A204.1 (cell line): ENCODE results near the gene CENPP.

Experiments used
- FAIRE-seq: peaks from 2 replicates; lab custom pipeline; 2012; peaks lifted over from hg19 to GRCh38; lab: Jason Lieb, UNC

CENPP gene

DNA sequence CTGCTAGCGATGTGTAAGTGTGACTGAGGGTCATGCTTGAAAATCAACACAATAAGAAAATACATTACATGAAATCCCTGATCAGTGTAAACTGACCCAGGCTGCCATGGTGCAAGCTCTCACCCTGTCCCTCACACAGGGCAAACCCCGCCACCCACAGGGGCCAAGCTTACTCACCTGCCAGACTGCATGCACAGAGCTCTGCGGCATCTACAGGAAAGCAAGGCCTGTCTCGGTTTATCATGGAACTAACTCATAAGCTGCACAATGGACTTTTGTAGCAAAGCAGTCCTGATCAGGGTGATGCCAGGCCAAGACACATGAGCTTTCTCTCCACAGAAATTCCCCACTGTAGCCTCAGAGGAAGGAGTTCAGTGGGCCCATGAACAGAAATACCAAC lies 334.5 kb downstream of the CENPP start:
- no peak for FAIRE-seq

DNA sequence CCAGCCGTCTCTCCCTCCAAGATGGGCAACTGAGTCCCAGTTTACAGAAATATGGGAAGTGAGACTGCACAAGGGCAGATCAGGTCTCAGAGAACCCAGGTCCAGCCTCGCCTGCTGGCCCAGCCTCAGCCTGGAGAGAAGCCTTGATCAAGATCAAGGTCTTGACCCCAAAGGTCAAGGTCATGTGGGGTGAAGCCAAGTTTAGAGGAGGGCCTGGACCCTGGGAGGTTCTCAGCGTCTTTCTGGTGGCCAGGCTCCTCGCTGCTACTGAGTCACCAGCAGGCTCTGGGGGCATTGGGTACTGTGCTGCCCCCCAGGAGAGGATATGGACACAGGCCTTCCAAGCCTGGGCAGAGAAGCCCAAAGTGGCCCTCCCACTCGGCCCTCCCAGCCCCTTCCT lies 335.4 kb downstream of the CENPP start:
- FAIRE-seq = no peak

DNA sequence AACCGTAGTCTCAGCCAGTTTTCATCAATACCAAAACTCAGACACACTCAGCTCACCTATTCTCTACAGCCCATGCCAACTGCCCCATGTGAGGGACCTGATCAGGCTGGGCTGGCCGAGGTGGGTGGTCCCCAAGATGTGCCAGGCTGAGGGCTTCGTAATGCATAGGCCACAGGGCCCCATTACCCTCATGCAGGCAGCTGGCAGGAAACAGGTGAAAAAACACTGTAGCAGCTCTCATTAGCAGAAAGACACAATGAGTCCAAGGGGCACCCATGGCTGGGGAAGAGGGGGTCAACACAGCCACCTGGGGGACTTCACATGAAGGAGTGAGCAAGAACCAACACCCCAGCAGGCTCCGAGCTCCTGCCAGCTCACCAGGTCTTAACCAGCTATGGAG lies 336.0 kb downstream of the CENPP start:
- no peak for FAIRE-seq

DNA sequence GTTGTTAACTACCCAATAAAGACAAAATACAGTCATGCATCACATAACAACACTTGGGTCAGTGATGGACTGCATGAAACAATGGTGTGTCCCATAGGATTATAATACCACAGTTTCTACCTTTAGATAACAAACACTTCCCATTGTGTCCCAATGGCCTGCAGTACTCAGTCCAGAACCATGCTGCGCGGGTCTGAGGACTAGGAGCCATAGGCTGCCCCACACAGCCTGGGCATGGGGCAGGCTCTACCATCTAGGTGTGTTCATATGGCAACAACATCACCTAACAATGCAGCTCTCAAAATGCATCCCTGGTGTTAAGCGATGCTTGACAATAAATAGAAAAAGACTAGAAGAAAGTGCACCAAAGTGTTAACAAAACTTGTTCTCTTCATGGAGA lies 337.4 kb downstream of the CENPP start:
- FAIRE-seq = no peak

DNA sequence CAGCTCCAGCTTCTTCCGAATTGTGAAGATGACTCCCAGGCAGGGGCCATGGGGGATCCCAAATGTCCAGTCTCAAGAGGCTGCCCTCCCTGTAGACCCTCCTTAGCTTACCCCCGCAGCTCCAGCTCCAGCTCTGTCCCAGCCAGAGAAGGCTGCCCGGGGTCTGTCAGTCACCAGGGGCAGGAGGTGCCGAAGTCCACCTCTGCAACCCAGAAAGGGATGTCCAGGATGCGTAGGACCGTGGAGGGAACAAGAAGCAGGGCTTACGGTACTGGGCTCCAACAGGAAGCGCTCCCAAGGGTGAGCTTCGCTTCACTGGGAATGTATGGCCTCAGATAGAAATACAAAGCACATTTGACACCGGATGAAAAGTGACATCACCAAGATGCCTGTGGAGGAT lies 338.2 kb downstream of the CENPP start:
- FAIRE-seq = no peak

DNA sequence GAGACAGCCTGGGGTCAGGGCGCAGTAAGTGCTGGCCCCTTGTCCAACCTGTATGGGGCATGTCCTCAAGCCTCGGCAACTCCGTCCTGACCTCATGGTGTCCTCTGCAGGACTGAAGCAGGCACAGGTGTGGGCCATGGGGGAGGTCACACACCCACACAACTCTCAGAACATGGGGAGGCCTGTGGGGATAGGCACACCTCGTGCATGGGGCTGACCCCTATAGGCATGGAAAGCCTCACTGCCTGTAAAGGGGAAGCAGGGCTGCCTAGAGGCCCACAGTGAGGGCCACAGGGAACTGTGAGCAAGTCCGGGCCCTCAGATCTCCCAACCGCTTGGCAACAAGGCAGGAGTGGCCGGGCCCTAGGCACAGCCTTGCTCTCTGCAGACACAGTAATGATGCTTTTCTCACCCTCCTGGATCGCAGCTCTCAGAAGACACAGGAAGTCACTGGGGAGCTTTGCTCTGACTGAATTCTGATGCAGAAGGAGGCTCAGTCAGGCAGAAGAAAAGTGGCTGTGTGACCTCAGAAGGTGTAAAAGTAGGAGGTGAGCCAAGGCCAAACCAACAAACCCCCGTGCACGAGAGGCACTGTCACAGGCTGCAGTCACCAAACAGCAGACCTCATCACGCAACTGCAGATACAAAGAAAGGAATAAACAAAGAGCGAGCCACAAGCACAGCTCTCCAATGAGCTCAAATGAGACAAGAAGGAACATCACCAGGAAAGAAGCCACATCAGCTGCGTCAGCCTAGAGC lies 338.8 kb downstream of the CENPP start:
- no peak for FAIRE-seq

DNA sequence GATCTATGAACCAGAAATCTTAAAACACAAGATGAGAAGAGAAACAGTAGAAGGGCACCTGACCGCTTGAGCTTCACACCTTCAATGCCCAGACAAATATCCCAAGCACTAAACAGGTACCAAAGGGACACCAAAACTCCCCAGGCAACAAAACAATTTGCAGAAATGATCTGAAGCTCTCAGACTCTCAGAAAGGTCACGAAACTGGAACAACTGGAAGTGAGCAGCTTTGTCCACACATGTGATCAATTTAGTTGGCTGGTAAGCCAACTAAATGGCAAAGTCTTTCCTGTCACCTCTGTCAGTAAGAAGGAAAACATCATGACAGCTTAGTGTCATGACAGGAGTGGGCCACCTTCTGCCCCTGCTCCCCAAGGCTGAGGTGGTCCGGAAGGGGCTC lies 340.1 kb downstream of the CENPP start:
- FAIRE-seq = no peak

DNA sequence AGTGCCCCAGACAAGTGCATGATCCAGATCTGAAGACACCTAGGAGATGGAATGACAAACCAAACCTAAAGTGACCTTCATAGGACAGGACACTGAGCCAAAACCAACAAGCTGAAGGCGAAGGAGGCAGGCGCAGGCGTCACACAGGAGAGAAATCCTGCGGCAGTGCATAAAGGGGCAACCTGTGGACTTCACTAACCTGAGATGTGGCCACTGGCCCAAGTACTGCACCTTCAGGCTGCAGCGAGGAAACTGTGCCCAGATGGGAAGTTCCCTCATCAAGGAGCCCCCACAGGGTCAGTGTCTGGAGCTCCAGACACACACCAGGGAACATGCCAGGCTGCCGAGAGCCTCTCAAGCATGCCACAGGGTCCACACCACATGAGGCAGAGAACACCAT lies 340.5 kb downstream of the CENPP start:
- FAIRE-seq = no peak

DNA sequence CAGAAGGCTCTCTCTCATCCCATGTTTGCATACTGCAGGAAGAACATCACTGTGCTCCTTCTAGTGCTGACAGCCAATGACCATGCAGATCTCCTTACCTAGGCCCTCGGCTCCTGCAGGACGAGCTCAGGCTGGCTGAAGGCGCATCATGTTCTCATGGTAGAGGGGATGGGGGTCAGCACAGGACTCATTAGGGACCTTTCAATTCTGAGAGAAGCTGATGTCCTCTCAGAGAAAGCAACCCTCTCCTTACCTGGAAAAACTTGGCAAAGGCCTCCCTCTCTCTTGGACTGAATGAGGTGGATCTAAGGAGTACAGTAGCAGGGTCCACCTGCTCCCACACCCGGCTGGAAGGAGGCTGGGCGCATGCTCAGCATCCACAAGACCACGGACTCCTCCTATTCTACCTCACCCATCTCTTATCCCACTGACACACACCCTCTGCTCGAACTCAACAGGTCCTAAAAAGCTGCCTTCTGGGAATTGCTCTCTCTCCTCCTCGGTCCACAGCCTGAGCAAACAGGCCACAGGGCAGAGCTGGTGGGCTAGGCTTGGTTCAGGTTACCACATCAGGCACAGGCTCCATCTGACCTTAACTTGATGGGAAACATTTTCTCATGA lies 341.3 kb downstream of the CENPP start:
- no peak for FAIRE-seq

DNA sequence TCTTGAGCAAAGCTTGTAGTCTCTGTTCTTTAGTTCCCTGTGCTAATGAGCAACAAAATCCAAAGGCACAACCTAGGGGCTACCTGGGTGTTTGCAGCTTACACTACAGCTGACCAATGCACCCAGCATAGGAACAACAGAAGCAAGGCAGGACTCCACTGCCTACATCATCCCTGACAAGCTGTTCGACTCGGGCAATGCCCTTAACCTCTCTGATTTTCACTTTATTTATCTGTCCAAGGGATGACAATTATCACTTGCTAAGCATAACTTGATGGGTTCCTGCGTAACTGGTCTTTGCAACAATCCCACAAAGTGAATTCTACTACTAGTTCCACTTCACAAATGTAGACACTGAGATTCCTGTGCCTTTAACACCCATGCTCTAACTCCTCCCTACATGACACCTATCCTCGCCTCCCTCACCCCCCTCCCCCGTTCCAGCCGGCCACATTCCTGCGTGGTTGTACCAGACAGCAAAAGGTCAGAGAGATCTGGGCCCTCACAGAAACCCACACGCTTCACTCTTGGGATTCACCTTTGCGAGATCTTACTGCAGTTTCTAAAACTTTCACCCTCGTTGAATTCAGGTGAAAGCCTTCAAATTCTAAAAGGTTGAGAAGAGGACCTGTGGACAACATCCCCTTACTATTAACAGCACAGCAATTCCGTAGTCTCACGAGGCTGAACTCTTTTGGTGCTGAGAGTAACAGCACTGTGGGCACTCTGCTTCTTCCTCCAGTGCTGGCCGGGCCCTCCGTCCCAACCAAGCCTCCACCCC lies 343.2 kb downstream of the CENPP start:
- no peak for FAIRE-seq

DNA sequence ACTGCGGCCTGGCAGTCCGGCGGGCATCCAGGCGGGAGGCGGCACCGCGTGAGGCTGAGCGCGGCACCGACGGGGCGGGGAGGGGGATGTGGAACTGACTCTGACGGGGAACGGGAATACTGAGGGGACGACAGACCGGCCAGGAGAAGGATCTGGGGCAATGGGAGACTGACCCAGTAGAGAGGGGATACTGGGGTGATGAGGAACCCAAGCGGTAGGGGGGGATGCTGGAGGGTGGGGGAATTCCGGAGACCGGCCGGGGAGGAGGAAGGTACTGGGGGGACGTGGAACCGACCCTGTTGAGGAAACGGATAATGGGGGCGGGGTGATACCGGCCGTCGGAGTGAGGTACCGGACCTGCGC lies 343.8 kb downstream of the CENPP start:
- no peak for FAIRE-seq
